Stimulated activated CD4-positive, alpha-beta T cell treated with anti-CD3 and anti-CD28 coated beads, TNF-alpha, amount 100 ng/mL, for 4 hours (primary cell): ENCODE results near the gene AKAP6.

ENCODE experiments used
- DNase-seq, 3 experiments: peaks; one replicate each; pipeline ENCODE4 v3.0.0-alpha.2; 2020; ENCODE audit warnings: low read depth in 3 of 3

Gene AKAP6

DNA sequence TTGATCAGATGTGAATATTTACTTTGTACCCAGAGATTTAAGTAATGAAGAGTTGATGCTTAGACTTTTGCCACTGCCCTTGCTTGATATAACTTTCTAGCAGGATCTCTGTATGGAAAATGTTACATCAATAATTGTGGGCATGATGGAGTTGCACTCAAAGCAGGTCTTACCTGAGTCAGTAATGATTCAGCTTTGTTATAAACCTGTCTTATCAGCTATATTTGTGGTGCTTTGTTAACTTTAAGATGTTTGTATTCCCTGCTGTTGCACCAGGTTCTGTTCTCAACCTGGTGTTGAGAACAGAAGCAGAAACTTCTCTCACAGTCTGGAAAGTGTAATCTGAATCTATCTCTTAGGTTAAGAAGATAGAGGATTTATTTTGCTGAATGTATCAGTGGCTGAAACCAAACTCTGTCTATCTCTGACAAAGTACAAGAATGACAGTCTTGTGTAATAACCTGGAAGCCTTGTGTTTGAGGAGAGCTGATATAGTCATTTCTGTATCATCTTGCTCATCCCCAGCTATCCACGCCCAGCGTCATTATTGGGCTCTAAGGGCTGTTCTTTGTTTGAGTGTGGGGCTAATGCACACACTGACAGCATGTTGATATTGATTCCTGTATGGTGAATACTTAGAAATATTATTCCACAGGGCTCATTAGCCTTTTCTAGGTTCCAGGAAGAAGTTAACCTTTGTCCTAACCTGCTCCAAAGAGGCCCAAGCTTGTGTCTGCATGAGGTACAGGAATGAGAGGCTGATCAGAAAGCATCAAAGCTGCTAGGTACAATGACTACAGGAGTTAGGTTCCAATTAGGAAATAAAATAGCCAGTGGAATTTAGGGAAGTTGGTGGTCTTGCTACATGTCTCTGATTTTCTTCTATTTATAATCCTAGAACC is 3.6 kb downstream of the AKAP6 start:
- no peak for DNase-seq

DNA sequence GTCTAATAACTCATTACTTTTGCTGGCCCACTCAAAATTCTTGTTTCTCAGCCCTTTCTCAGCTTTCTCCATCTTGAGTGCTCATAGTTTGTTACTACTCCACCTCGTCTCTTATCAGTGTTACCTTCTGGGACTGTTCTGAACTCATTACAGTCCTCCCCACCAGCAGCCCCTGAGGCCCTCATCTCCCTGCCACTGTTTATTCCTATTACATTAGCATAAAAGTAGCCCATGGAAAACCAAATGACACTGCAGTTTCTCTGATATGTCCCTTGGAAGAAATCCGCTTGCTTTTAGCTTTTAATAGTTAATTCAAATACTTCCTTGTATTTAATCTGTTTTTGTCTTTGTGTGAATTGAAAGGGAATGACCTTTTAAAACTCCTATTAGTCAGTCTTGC is 7.6 kb downstream of the AKAP6 start:
- DNase-seq = no peak

DNA sequence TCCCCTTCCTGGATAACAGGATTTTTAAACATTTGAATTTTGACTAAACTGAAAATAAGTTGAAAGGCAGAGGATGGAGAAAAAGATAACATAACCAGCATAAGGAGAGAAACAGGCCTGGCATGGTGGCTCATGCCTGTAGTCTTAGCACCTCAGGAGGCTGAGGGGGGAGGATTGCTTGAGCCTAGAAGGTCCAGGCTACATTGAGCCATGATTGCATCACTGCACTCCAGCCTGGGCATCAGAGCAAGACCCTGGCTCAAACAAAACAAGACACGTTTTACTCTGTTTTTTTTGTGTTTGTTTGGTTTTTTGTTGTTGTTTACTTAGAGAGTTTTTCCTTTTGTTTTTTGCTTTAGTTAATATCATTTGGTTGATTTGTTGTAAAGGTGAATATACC is 8.7 kb downstream of the AKAP6 start:
- no peak for DNase-seq

DNA sequence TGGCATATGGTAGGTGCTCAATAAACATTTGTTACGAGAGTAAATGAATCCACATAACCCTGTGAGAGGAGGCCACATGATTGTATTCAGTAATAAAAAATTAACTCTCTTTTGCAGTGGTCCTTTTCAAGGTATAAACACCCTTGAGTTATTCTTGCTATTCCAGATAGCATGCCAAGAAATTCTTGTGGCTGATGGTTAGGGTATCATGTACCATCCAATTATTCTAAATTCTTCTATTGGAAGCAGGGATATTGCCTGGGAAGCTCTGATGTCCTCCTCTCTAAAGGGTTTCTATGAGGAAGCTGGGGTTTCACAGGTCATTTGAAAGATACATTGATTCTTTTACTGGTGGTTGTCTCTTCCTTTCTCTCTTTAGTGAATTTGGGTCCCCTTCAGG is 10.1 kb downstream of the AKAP6 start:
- DNase-seq = no peak

DNA sequence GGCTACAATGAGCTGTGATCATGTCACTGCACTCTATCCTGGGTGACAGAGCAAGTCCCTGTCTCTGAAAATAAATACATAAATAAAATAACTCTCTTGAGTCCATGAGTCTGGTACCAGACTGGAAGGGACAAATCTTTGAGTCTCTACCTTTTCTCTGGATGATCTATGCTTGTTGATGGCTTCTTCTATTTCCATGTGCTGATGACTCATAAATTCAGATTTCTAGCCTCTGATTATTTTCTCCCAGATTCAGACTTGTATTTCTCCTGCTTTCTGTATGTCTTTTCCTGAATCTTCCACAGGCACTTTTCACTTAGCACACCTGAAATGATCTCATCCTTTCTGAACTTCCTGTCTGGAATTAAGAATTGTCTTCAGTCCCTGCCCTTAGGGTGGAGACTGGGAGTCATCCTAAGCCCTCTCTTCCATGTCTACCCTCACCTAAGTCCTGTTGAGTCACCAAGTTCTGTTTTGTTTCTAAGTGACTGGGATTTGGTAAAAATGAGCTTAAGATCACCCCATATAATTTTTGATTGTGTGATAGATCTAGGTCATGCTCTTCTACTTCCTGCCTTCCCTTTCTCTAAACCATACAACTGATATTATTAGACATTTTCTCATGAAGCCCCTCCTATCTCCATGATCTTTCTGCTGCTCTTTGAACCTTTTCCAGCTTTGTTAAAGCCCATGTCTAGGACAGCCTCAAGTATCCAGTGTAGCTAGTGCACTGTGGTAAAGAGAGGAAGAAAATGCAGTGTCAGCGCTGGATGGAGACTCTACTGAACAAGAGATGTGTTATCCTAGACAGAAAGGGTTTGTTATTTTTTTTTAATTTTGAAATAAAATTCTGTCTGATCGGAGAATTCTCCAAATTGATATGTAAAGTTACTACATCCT is 13.1 kb downstream of the AKAP6 start:
- DNase-seq = no peak

DNA sequence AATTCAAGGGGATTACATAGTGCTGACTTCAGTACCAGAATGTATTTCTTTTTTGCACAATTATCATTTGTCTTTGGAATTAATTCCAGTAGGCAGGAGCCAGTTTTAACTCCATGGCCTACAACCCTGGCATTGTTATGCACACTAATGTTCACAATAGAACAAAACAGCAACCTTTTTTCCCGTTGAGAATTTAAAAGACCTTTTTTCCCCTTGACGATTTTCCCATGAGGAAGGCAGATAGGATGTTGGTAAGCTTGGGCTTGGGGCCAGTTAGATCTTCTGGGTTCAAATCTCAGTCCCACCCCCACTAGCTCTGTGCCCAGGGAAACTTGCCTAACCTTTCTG is 13.7 kb downstream of the AKAP6 start:
- no peak for DNase-seq

DNA sequence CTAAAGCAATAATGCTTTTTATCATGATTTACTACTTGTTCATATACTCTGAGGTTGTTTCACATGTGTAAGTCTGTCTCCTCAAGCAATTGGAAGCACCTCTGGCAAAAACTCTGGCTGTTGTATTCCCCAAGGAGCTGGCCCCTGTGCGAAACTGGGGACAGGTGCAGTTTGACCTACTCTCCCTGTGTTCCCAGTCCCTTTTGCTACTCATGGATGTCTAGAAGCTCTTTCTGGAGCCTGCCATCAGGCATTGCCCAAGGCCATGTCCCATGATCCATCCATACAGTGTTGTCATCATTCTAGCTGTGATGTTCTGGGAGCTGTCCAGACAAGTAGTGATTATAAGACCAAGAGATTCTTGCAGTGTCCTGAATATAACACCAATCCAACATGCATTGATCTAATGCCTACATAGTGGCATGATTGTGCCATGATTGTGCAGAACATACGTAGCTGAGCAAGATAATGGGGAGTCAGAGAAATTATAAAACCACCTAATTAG is 14.9 kb downstream of the AKAP6 start:
- DNase-seq = no peak

DNA sequence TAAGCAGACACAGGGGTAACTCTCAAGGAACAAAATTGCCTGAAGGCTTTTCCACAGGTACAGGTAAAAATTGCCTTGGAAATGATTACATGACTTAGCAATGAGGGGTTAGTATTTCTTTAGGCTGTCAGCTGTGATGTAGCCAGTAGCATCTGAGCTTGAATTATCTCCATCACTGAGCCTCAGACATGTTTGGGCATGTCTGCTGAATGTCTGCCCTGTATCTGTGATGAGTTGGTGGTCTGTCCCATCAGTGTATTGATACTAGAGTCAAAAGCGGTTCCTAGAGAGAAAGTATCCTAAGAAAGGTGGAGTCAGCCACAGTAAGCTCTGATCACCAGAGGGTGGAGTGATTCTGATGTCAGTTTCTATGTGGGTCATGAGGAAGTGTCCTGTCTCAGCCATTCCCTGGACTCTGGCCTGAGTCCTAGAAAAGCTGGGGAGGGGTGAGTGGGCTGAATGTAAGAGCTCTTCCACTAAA is 16.3 kb downstream of the AKAP6 start:
- no peak for DNase-seq

DNA sequence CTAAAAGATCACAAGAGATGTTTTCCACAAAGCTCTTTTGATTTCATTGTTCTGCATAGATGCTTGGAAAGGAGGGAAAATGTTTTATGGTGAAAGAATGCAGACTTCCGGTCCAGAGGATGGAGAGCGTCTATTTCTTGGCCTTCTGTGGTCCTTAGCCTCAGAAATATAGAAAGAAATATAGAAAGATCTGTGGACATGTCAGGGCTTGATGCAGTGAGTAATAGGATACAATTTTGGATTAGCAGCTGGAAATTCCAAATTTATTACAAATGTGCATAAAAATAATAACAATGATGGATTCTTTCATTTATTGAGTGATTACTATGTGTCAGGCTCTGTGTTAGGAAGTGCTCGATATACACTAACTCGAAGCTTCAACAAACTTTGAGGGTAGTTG is 20.2 kb downstream of the AKAP6 start:
- no peak for DNase-seq

DNA sequence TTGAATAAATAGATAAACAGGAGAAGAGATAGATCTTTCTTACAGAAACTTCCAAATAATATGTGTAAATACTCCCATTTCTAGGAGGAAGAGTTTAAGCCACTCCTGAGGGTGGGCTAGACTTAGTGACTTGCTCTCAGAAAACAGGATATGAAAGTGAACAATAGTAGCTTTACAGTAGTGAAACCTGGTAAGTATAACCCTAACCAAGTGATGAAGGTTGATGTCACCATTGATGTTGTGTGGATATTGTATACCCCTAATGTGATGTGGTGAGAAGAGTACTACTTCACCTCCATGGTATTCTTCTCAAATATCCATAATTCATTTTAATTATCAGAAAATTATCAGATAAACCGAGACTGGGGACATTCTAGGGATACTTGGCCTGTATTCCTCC is 20.9 kb downstream of the AKAP6 start:
- no peak for DNase-seq

DNA sequence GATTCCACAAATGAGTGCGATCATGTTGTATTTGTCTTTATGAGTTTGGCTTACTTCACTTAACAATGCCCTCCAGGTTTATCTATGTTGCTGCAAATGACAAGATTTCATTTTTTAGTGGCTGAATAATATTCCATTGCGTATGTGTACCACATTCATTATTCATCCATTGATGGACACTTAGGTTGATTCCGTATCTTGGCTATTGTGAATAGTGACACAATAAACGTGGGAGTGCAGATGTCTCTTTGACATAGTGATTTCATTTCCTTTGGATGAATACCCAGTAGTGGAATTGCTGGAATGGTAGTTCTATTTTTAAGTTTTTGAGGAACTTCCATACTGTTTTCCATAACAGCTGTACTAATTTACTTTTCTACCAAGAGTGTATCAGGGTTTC is 23.5 kb downstream of the AKAP6 start:
- no peak for DNase-seq

DNA sequence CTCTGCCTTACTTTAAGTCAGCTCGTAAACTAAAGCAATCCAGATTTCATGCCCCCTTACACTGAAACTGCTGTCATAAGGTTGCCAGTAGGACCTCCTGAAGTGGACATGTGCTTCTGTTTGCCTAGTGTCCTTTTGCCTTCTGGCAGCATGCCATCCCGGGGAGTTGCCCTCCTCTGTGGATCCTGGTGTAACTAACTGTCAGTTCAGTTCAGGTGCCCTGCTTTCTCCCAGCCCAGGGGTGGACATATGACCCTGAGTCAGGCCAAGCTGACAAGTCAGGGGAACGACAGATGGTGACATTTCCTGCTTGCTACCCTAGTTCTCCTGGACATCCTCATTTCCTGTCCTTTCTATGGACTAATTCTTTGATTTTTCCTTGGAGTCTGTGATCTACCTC is 25.6 kb downstream of the AKAP6 start:
- DNase-seq = no peak

DNA sequence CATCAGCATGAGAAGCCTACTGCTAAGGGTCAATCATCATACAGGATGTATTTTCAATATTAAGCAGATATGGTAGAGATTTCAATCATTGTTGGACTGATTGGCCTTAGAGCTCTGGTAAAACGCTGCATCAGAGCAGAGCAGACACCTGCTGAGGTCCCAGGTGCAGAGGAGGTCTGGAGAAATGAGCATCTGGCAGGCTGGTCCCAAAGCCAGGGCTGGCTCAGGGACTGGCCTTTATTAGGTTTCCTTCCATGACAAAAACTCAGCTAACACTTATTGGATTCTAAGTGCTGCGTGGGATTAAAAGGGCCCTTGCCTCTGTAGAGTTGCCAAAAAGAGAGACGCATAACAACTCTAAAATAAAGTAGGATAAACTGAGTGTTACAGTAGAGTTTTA is 29.7 kb downstream of the AKAP6 start:
- DNase-seq = no peak

DNA sequence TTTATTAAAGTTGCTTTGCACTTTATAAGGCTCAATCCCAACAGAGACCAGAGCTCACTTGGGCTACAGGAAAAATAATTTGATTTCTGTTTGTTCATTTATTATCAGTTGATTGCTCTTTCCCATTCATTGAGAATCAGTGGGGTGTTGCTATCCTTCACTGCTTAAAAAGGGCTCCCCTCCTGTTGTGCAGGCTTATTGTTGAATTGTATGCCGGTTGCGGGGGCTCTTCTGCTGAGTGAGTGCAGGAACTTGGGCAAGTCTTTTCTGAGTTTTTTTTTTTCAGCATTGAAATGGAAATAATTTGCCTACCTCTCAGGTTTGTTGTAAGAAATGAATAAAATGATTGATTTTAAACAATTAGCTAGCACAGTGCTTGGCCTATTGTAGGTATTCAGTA is 32.6 kb downstream of the AKAP6 start:
- no peak for DNase-seq

DNA sequence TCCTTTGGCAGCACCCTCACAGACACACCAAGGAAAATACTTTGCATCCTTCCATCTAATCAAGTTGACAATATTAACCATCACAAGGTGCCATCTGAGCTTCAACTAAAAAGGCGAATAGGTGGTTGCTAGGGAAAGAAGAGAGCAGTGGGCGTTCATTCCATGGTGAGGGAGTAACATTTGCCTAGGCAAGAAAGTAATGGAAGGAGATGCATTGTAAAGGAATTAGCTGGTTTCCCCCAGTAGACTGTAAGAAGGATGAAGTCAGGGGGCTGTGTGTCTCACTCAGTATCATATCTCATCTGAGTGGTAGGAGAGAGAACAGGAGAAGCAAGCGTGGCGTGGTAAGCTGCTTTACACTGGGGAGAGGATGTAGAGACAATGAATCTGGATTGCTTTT is 34.7 kb downstream of the AKAP6 start:
- DNase-seq = no peak

DNA sequence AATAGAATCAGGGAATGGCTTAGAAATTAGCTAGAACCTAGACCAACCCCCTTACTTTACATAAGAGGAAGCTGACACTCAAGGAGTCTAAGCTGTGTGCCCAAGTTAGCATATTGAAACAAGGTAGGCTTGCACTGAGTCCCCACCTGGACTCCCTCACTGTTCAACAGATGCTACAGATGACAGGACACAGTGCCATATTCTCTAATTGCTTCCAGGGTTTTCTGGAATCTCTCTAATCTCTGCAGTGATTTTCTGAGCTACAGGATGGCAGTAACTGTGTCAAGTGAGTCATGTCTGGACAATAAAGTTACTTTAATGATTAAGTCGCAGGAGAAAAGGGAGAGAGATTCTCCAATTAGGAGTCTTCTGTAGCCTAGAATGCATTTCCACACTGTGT is 35.8 kb downstream of the AKAP6 start:
- no peak for DNase-seq

DNA sequence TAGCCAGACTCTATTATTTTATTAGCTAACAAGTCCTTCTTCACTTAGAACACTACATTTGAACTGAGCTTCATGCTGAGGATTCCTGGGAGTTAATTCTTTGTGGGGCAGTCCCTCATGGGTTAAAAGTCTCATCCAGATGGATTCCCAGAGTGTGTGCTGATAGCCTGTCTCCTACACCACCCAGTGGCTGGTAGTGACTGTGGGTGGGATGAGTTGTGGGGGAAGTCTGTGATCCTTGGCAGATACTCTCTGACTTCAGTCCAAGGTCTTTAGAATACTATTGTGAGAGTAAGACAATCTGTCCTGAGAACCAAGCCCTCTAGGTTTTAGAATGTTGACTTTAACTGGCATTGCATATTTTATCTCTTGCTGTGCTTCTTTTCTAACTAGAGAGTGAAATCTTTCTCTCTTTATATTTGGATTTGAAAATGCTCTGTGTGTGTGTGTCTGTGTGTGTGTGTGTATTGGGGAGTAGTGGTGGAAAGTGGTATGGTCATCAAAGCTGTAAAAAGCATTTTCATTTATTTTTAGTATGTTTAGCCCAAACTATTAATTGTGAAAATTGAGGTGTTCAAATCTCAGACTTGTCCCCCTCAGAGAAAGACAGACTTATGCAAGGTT is 37.3 kb downstream of the AKAP6 start:
- DNase-seq = no peak

DNA sequence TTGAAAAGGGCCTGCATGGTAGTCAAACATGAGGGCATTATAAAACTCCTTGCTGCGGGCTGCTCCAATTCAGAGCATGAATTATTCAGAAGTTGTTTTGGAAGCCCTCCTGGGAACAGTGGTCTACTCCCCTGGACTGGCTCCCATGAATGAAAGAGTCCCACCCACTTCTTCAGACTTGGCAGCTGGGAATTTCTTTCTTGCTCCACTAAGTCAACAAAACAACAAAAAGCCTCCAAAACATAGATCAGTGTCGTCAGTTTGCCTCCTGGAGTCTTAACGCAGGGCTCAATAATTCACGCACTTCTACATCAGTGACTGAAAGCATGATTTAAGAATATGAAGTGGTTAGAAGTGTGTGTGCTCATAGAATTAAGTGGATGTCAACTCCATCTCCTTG is 37.9 kb downstream of the AKAP6 start:
- no peak for DNase-seq

DNA sequence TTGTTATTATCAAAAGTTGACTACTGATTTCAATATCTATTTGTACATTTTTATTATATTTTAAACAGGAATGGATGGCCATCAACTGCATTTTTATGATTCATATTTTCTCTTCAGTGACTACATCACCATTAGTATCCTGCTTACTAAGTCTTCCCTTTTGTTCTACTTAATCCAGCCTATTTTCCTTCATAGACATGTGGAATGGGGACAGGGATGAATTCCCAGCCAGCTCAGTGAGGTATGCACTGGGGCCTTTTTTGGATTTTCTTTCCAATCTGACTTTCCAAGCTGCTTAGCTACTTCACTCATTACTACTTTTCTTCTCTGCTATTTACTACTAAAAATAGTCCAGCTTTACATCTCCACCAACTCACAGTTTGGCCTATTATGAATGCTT is 38.4 kb downstream of the AKAP6 start:
- DNase-seq = no peak

DNA sequence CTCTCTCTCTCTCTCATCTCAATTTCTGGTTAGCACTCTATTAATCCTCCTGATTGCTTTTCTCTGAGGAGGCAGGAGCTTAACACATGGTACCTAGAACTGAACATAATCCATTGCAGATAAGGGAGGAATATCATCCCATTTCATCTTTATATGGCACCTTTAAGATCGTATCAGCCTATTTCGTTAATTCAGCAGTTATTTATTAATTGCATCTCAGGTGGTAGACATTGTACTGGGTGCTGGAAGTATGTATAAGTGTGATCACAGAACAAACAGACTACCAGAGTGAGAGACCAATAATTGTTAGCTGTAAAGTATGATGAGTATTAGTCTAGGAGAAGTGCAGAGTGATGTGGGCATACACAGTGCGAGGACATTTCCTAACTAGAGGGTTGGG is 39.0 kb downstream of the AKAP6 start:
- no peak for DNase-seq

DNA sequence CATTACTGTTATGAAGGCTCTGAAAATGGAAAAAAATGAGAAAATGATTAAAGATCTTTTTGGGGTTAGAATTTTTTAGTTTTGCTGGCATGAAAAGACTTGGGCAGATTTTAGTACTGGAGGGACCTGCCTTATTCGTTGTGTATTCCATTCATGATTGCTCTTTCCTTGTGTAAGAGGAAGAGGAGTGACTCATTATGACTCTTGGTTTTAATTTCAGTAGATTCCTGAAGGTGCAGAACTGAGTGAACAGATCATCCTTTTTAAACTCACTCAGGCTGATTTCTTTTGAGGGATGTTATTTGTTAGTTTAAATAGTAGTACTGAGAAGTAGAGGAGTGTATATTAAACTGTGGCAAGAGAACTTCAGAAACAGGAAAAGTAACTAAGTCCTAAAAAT is 41.6 kb downstream of the AKAP6 start:
- DNase-seq = no peak

DNA sequence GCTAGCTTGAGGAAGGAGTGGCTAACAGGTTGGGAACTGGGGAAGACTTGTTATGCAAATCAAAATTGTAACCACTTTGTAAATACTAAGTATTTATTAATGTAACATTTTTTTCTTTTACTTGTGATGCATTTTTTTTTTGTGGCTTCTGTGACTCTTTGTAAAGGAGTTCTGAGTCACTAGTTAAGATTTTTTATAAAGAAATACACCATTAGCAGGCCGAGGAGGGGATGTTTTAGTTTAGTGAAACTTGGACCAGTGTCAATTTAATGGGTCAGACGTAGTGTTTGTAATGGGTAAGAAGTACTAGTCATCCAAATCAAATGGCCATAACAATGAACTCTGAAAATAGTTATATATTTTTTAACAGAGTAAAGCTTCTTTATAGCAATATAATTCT is 43.1 kb downstream of the AKAP6 start:
- DNase-seq = no peak
